GM19328 (cell line): ENCODE results near the gene NOX5.

ENCODE experiments used
- ATAC-seq: cut with Tn5 transposase; IDR thresholded peaks from one replicate; pipeline ENCODE4 v1.9.1; 2021; ENCODE audit warnings: mild to moderate bottlenecking, moderate library complexity; ENCODE audit not compliant: unreplicated experiment

NOX5 gene

GRCh38 chr15:68990992-68991500 lies 23.4 kb upstream of the NOX5 start:
- ATAC-seq, result no peak

- ATAC-seq, result no peak
These were observed 22.8 kb upstream of the NOX5 start for GRCh38 chr15:68991723-68992122.

GRCh38 chr15:68992696-68993095 lies 21.8 kb upstream of the NOX5 start:
- no peak for ATAC-seq

- ATAC-seq, result no peak
These were observed 21.2 kb upstream of the NOX5 start for GRCh38 chr15:68993276-68993675.

GRCh38 chr15:68994149-68994548 lies 20.3 kb upstream of the NOX5 start:
- ATAC-seq, result no peak

- no peak for ATAC-seq
These were observed 19.3 kb upstream of the NOX5 start for GRCh38 chr15:68994981-68995761.

- ATAC-seq, result no peak
These were observed 17.4 kb upstream of the NOX5 start for GRCh38 chr15:68997050-68997449.

- no peak for ATAC-seq
These were observed 16.3 kb upstream of the NOX5 start for GRCh38 chr15:68997930-68998777.

GRCh38 chr15:68999091-68999490 lies 15.4 kb upstream of the NOX5 start:
- no peak for ATAC-seq

GRCh38 chr15:69000091-69000490 lies 14.4 kb upstream of the NOX5 start:
- ATAC-seq, result no peak

- ATAC-seq, result no peak
These were observed 13.6 kb upstream of the NOX5 start for GRCh38 chr15:69000725-69001503.

GRCh38 chr15:69002783-69003182 lies 11.7 kb upstream of the NOX5 start:
- no peak for ATAC-seq

- no peak for ATAC-seq
These were observed 10.5 kb upstream of the NOX5 start for GRCh38 chr15:69004011-69004410.

GRCh38 chr15:69008056-69008455 lies 6.4 kb upstream of the NOX5 start:
- ATAC-seq, result no peak

- ATAC-seq, result no peak
These were observed 5.2 kb upstream of the NOX5 start for GRCh38 chr15:69009341-69009740.

- no peak for ATAC-seq
These were observed 2.9 kb upstream of the NOX5 start for GRCh38 chr15:69011641-69012040.

GRCh38 chr15:69012761-69013364 lies 1.6 kb upstream of the NOX5 start:
- ATAC-seq, result no peak

GRCh38 chr15:69013726-69014406 lies 629 bp upstream of the NOX5 start:
- no peak for ATAC-seq

GRCh38 chr15:69015591-69015990 lies 1.1 kb downstream of the NOX5 start:
- ATAC-seq, result no peak

- no peak for ATAC-seq
These were observed 1.6 kb downstream of the NOX5 start for GRCh38 chr15:69016021-69016595.
